Measurements from ENCODE around the gene CCNJL.

DNA sequence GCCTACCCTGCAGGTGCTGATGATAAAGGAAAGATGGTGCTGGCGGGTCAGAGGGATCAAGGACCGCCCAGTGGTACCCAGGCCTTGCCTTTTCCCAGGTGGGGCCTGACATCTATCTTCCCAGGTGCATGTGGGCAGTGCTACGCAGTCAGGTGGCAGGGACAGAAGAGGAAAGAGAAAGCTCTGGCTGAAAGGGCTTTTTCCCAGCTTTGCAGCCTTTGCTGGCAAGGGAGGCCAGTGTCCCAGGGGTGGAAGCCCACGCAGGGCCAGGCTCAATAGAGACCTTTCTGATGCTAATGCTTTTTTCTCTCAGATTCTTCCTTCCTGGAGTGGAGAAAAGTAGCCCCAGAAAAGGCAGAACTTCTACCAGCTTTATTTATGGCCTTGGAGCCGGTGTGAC lies 46.3 kb downstream of the CCNJL start:
- TF ChIP-seq, protein P1, sequence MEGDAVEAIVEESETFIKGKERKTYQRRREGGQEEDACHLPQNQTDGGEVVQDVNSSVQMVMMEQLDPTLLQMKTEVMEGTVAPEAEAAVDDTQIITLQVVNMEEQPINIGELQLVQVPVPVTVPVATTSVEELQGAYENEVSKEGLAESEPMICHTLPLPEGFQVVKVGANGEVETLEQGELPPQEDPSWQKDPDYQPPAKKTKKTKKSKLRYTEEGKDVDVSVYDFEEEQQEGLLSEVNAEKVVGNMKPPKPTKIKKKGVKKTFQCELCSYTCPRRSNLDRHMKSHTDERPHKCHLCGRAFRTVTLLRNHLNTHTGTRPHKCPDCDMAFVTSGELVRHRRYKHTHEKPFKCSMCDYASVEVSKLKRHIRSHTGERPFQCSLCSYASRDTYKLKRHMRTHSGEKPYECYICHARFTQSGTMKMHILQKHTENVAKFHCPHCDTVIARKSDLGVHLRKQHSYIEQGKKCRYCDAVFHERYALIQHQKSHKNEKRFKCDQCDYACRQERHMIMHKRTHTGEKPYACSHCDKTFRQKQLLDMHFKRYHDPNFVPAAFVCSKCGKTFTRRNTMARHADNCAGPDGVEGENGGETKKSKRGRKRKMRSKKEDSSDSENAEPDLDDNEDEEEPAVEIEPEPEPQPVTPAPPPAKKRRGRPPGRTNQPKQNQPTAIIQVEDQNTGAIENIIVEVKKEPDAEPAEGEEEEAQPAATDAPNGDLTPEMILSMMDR (IDR thresholded peaks at IDR 0.05; ENCODE audit: low read depth, low read length, poor library complexity, severe bottlenecking), result no peak
- no peak for TF ChIP-seq EZH2phosphoT487 (IDR thresholded peaks at IDR 0.05; ENCODE audit: borderline replicate concordance, low read length)

Data from DOHH2 (cell line).